Fibroblast of pulmonary artery (primary cell): ENCODE results near the gene SMAP1.

ENCODE experiments used
- DNase-seq: peaks from one replicate; pipeline ENCODE4 v3.0.0-alpha.2; 2010; ENCODE audit warnings: low read depth
- H3K4me3 ChIP-seq: replicated peaks from 2 replicates; pipeline ENCODE4 v1.5.1; 2011; ENCODE audit warnings: low read depth, mild to moderate bottlenecking, control low read depth, low read length, moderate library complexity
- TF ChIP-seq, protein P1 (sequence below): IDR thresholded peaks from 2 replicates; pipeline ENCODE4 v1.5.1; 2011; ENCODE audit warnings: mild to moderate bottlenecking, control low read depth, low read length, inconsistent platforms; ENCODE audit errors: missing control alignments

SMAP1 gene

DNA sequence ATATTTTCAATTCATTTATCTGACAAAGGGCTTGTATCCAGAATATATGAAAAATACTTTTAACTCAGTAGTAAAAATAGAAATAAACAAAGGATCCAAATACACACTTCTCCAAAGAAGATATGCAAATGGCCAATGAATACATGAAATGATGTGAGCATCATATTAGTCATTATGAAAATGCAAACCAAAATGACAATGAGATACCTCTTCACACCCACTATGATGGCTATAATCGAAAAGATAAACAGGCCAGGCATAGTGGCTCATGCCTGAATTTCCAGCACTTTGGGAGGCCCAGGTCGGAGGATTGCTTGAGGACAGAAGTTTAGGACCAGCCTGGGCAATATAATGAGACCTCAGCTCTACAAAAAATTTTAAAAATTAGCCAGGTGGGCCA is 33.8 kb upstream of the SMAP1 start:
- TF ChIP-seq, protein P1, sequence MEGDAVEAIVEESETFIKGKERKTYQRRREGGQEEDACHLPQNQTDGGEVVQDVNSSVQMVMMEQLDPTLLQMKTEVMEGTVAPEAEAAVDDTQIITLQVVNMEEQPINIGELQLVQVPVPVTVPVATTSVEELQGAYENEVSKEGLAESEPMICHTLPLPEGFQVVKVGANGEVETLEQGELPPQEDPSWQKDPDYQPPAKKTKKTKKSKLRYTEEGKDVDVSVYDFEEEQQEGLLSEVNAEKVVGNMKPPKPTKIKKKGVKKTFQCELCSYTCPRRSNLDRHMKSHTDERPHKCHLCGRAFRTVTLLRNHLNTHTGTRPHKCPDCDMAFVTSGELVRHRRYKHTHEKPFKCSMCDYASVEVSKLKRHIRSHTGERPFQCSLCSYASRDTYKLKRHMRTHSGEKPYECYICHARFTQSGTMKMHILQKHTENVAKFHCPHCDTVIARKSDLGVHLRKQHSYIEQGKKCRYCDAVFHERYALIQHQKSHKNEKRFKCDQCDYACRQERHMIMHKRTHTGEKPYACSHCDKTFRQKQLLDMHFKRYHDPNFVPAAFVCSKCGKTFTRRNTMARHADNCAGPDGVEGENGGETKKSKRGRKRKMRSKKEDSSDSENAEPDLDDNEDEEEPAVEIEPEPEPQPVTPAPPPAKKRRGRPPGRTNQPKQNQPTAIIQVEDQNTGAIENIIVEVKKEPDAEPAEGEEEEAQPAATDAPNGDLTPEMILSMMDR: no peak
- DNase-seq: no peak
- no peak overlapping the region for H3K4me3 ChIP-seq

DNA sequence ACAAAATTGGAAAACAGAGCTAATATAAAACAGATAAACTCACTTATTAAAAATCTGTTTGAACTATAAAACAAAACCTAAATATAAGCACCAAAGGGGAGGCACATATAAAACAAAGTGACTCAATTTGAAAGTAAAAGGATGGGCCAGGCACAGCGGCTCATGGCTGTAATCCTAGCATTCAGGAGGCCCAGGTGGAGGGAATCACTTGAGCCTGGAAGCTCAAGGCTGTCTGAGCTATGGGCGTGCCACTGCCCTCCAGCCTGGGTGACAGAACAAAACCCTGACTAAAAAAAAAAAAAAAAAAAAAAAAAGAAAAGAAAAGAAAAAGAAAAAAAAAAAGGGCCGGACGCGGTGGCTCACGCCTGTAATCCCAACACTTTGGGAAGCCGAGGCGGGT is 31.1 kb upstream of the SMAP1 start:
- TF ChIP-seq, protein P1: no peak

DNA sequence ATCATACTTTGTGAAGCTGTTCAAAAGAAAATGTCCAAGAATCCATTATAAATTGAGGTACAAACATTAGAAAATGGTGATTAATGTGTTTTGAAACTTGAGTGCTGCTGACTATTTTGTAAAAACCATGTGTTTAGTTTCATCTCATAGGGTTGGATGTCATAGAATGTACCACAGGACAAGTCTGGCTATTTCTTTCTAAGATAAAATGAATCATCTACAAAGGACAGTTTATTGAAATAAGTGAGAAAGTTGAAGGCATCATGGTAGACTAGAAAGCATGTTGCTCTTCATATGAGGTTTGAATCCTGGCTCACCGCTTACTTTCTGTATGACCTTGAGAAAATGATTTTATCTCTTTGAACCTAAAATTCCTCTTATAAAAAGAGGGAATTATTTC is 29.2 kb upstream of the SMAP1 start:
- DNase-seq: no peak
- TF ChIP-seq, protein P1: no peak
- H3K4me3 ChIP-seq: no peak overlapping the region

More for the DNA sequence above, 31.1 kb upstream of the SMAP1 start:
- no peak for DNase-seq
- no peak overlapping the region for H3K4me3 ChIP-seq

DNA sequence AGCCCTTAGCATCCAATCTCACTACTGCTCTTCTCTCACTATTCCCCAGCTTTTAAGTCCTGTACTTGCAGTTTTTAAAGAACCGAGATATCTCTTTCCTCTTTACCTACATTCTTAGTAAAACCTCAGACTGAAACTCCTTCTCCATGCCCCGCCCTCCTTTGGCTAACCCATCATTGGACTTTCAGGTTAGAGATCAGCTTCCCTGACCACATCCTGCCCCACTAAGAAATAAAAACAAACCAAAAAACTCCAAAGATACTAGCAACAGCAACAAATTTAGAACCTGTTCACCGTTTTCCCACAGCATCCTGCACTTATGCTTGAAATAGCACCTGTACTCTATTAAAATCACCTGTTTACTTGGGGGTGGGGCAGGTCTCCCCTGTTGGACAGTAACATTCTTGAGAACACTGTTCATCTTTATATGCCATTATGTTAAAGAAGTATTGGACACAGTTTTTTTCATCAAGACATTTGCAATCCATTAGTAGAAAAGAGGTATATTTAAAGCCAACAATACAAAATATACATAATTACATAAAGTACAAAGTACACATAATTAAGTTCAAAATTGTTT is 16.3 kb upstream of the SMAP1 start:
- H3K4me3 ChIP-seq: no peak overlapping the region
- TF ChIP-seq, protein P1: no peak
- DNase-seq: no peak

DNA sequence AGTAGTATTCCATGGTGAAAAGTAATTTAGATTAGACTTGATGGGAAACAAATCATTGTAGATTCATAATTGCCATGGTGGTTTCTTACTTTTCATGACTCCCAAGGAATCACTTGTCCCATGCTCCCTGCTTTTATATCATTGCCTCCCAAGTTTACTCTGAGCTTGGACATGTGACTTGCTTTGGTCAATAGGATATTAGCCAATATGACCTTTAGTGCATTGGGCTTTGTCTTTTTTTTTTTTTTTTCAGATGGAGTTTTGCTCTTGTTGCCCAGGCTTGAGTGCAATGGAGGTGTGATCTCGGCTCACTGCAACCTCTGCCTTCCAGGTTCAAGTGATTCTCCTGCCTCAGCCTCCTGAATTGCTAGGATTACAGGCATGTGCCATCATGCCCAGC is 15.5 kb upstream of the SMAP1 start:
- H3K4me3 ChIP-seq: no peak overlapping the region
- DNase-seq: no peak
- TF ChIP-seq, protein P1: no peak

DNA sequence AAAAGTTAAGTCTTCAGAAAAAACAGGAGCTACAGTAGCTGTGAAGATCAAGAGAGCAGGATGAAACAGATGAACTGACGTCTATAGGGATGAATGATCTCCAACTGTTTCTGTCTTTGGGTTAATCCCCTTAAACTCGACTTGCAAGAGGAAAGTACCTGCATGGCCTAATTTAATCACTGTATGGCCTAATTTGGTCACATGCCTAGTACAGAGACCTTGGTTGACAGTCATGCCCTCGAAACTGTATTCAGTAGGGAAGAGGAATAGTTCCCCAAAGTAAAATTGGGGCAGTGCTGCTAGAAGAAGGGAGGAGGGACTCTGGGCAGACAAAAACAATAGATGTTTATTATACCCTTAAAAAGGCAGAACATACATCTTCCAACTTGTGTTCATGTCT is 10.0 kb upstream of the SMAP1 start:
- no peak for DNase-seq
- TF ChIP-seq, protein P1: no peak
- no peak overlapping the region for H3K4me3 ChIP-seq

DNA sequence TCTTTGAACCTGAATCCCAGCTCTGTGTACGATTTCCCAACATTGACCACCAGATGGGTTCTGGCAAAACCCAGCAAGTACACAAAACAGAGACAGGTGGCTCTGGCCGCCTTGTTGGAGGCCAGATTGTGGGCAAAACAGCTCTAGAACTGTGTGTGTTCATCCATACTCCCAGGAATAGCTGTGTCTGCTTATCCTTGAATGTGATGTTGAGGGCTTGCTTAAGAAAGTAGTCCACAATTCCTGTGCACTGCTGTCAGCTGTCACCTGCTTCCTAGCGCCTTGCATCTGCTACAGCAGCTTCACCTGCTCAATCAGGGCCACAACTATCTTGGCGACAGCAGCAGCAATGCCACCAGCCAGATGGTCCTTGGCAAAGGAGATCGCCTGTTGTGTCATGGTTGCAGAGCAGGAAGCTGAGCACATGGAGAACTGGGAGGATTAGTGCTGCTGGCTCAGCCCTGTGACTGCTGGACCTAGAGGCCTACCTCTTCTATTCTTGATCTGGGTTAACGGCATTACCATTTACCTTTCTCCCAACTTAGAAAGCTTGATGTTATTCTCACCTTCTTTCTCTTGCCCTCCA is 3.7 kb upstream of the SMAP1 start:
- no peak overlapping the region for H3K4me3 ChIP-seq
- TF ChIP-seq, protein P1: no peak
- no peak for DNase-seq
